Mesothelial cell of epicardium (in vitro differentiated cells): Measurements from ENCODE around the gene KL. TPM values are rescaled to one million over a fixed set of nuclear protein-coding genes. Genes with fewer than 3 reads are reported as not detected.

Experiments used
- DNase-seq, 2 experiments: peaks; one replicate each; pipeline ENCODE4 v3.0.0; 2021; ENCODE audit warnings: low spot score in 2 of 2; ENCODE audit not compliant: unreplicated experiment in 2 of 2
- H3K27ac Mint-ChIP-seq: 2 replicates; pipeline ENCODE4 v1.8.0; 2021; ENCODE audit warnings: mixed read lengths
- H3K27me3 Mint-ChIP-seq: 2 replicates; pipeline ENCODE4 v1.8.0; 2021; ENCODE audit warnings: low read depth, mixed read lengths
- H3K36me3 Mint-ChIP-seq: 2 replicates; pipeline ENCODE4 v1.8.0; 2021; ENCODE audit warnings: mixed read lengths
- H3K4me1 Mint-ChIP-seq: 2 replicates; pipeline ENCODE4 v1.8.0; 2021; ENCODE audit warnings: mixed read lengths
- H3K4me3 Mint-ChIP-seq: 2 replicates; pipeline ENCODE4 v1.8.0; 2021; ENCODE audit warnings: mild to moderate bottlenecking, moderate library complexity, mixed read lengths
- H3K9me3 Mint-ChIP-seq: 2 replicates; pipeline ENCODE4 v1.8.0; 2021; ENCODE audit warnings: mixed read lengths
- CTCF ChIP-seq: fragments of 200-600 bp; sonication (generic); IDR thresholded peaks from one replicate; pipeline ENCODE4 v1.5.0; 2021; ENCODE audit warnings: antibody characterized with exemption; ENCODE audit not compliant: unreplicated experiment
- total RNA-seq: library from RNA; stranded (reverse); gene quantifications from 3 replicates; pipeline ENCODE4 v1.2.1, GENCODE V29; 2021

KL gene
- total RNA-seq, 1 donor from 2014 or later, result 0.40 TPM

- no peak for TF ChIP-seq CTCF
- Mint-ChIP-seq H3K27me3 (peaks cover 20% of the 10 kb centered on the region), H3K9me3 (no peaks in the 10 kb centered on the region), H3K27ac (no peak overlapping the region), H3K4me1 (peaks cover 4% of the 10 kb centered on the region), H3K4me3 (no peak overlapping the region), H3K36me3 (no peaks in the 10 kb centered on the region)
- DNase-seq, result no peak
Measured at GRCh38 chr13:33028620-33029019, 12.4 kb downstream of the KL start.

- H3K27ac Mint-ChIP-seq, result no peak overlapping the region
- no peak overlapping the region for H3K4me3 Mint-ChIP-seq
Measured at GRCh38 chr13:33031277-33031676, 15.1 kb downstream of the KL start.

GRCh38 chr13:33032037-33032625 is 15.9 kb downstream of the KL start:
- DNase-seq, result no peak
- H3K4me1 Mint-ChIP-seq, result peaks cover 23% of the 10 kb centered on the region
- no peaks in the 10 kb centered on the region for H3K27me3 Mint-ChIP-seq
- no peak overlapping the region for H3K27ac Mint-ChIP-seq
- H3K4me3 Mint-ChIP-seq, result no peak overlapping the region
- H3K36me3 Mint-ChIP-seq, result no peaks in the 10 kb centered on the region
- H3K9me3 Mint-ChIP-seq, result no peaks in the 10 kb centered on the region
- no peak for TF ChIP-seq CTCF

More at GRCh38 chr13:33031277-33031676, 15.1 kb downstream of the KL start:
- no peak for DNase-seq
- Mint-ChIP-seq H3K9me3 (no peaks in the 10 kb centered on the region), H3K27me3 (peaks cover 2% of the 10 kb centered on the region), H3K36me3 (no peaks in the 10 kb centered on the region), H3K4me1 (peaks cover 22% of the 10 kb centered on the region)
- TF ChIP-seq CTCF, result no peak

GRCh38 chr13:33033051-33033812 is 17.0 kb downstream of the KL start:
- Mint-ChIP-seq H3K36me3 (no peaks in the 10 kb centered on the region), H3K27ac (peak overlapping the region; percentile 18), H3K27me3 (no peaks in the 10 kb centered on the region), H3K4me3 (peak overlapping the region; percentile 36), H3K4me1 (peaks cover 23% of the 10 kb centered on the region), H3K9me3 (no peaks in the 10 kb centered on the region)
- DNase-seq, result no peak
- no peak for TF ChIP-seq CTCF

- H3K27ac Mint-ChIP-seq, result no peak overlapping the region
- no peak overlapping the region for H3K4me3 Mint-ChIP-seq
- no peaks in the 10 kb centered on the region for H3K9me3 Mint-ChIP-seq
- peaks cover 23% of the 10 kb centered on the region for H3K4me1 Mint-ChIP-seq
- no peak for TF ChIP-seq CTCF
- no peaks in the 10 kb centered on the region for H3K36me3 Mint-ChIP-seq
- DNase-seq, result no peak
- H3K27me3 Mint-ChIP-seq, result no peaks in the 10 kb centered on the region
Measured at GRCh38 chr13:33033986-33034385, 17.8 kb downstream of the KL start.
